Liver (tissue), 9 donors: ENCODE results near the gene SMAD7. TPM values are rescaled to one million over a fixed set of nuclear protein-coding genes. Genes with fewer than 3 reads are reported as not detected.

Experiments used
- DNase-seq: peaks from one replicate; pipeline ENCODE4 v3.0.0-alpha.2; 2017; ENCODE audit warnings: low spot score
- H3K27ac ChIP-seq, 2 donors: one replicate each; pipeline ENCODE4 v1.7.0; 2013; ENCODE audit warnings: inconsistent platforms in 2 of 2, low read length in 2 of 2, control low read depth in 1 of 2, low read depth in 1 of 2, mild to moderate bottlenecking in 1 of 2
- H3K27me3 ChIP-seq, 4 donors: one replicate each; pipeline versions ENCODE4 v1.6.1 to v1.7.0; 2013; ENCODE audit warnings: low read length in 3 of 4, inconsistent platforms in 1 of 4, mild to moderate bottlenecking in 1 of 4, moderate library complexity in 1 of 4; ENCODE audit not compliant: control insufficient read depth in 4 of 4, insufficient read depth in 4 of 4
- H3K36me3 ChIP-seq, 4 donors: one replicate each; pipeline versions ENCODE4 v1.6.1 to v1.7.0; 2013; ENCODE audit warnings: low read length in 3 of 4, mild to moderate bottlenecking in 3 of 4, low read depth in 1 of 4, moderate library complexity in 1 of 4; ENCODE audit not compliant: control insufficient read depth in 4 of 4, insufficient read depth in 3 of 4
- H3K4me1 ChIP-seq, 4 donors: one replicate each; pipeline versions ENCODE4 v1.6.1 to v1.7.0; 2013; ENCODE audit warnings: low read length in 3 of 4, mild to moderate bottlenecking in 3 of 4, moderate library complexity in 1 of 4; ENCODE audit not compliant: control insufficient read depth in 4 of 4, insufficient read depth in 4 of 4
- H3K4me3 ChIP-seq, 3 donors: one replicate each; pipeline versions ENCODE4 v1.6.1 to v1.7.0; 2013; ENCODE audit warnings: low read length in 3 of 3, control low read depth in 1 of 3, low read depth in 1 of 3, mild to moderate bottlenecking in 1 of 3
- H3K9ac ChIP-seq, 2 donors: one replicate each; pipeline ENCODE4 v1.7.0; 2013; ENCODE audit warnings: low read length in 2 of 2, mild to moderate bottlenecking in 2 of 2, moderate library complexity in 2 of 2, control low read depth in 1 of 2, low read depth in 1 of 2
- H3K9me3 ChIP-seq, 4 donors: one replicate each; pipeline versions ENCODE4 v1.6.1 to v1.7.0; 2013; ENCODE audit warnings: low read length in 3 of 4; ENCODE audit not compliant: control insufficient read depth in 4 of 4
- CTCF ChIP-seq: fragments of 150-350 bp; IDR thresholded peaks from 2 replicates; pipeline ENCODE4 v1.5.1; 2017; ENCODE audit warnings: improper control_type of control experiment, low read depth, low read length; ENCODE audit not compliant: missing input control
- EGR1 ChIP-seq, 2 donors: IDR thresholded peaks; 2 replicates each; pipeline ENCODE4 v1.6.1; 2016 to 2018; ENCODE audit warnings: antibody characterized with exemption in 2 of 2, low read depth in 2 of 2
- FOXA1 ChIP-seq: IDR thresholded peaks from 2 replicates; pipeline ENCODE4 v1.6.1; 2016; ENCODE audit warnings: antibody characterized with exemption
- FOXA2 ChIP-seq: IDR thresholded peaks from 2 replicates; pipeline ENCODE4 v1.6.1; 2016; ENCODE audit warnings: antibody characterized with exemption
- GABPA ChIP-seq, 2 donors: IDR thresholded peaks in 1 of 2; conservative IDR thresholded peaks in 1 of 2; 2 replicates each; pipeline ENCODE4 v1.6.1; 2016; ENCODE audit warnings: antibody characterized with exemption in 2 of 2, mild to moderate bottlenecking in 1 of 2, moderate library complexity in 1 of 2
- HNF4A ChIP-seq, 2 donors: conservative IDR thresholded peaks; 2 replicates each; pipeline ENCODE4 v1.6.1; 2016; ENCODE audit warnings: antibody characterized with exemption in 2 of 2, mild to moderate bottlenecking in 2 of 2
- JUND ChIP-seq, 2 donors: IDR thresholded peaks; 2 replicates each; pipeline ENCODE4 v1.6.1; 2016; ENCODE audit warnings: antibody characterized with exemption in 2 of 2
- MAX ChIP-seq: IDR thresholded peaks from 2 replicates; pipeline ENCODE4 v1.6.1; 2016; ENCODE audit warnings: antibody characterized with exemption
- NR2F2 ChIP-seq: IDR thresholded peaks from 2 replicates; pipeline ENCODE4 v1.6.1; 2016; ENCODE audit warnings: antibody characterized with exemption
- RAD21 ChIP-seq, 2 donors: IDR thresholded peaks; 2 replicates each; pipeline ENCODE4 v1.6.1; 2016; ENCODE audit warnings: antibody characterized with exemption in 2 of 2, mild to moderate bottlenecking in 2 of 2
- REST ChIP-seq: IDR thresholded peaks from 2 replicates; pipeline ENCODE4 v1.6.1; 2016; ENCODE audit warnings: antibody characterized with exemption, mild to moderate bottlenecking
- RXRA ChIP-seq, 2 donors: IDR thresholded peaks; 2 replicates each; pipeline ENCODE4 v1.6.1; 2017 to 2018; ENCODE audit warnings: antibody characterized with exemption in 2 of 2, mild to moderate bottlenecking in 1 of 2
- SP1 ChIP-seq: IDR thresholded peaks from 2 replicates; pipeline ENCODE4 v1.6.1; 2018; ENCODE audit warnings: antibody characterized with exemption, mild to moderate bottlenecking
- TAF1 ChIP-seq: conservative IDR thresholded peaks from 2 replicates; pipeline ENCODE4 v1.6.1; 2016; ENCODE audit warnings: antibody characterized with exemption, mild to moderate bottlenecking
- YY1 ChIP-seq: IDR thresholded peaks from 2 replicates; pipeline ENCODE4 v1.6.1; 2016; ENCODE audit warnings: antibody characterized with exemption, mild to moderate bottlenecking
- ZBTB33 ChIP-seq: IDR thresholded peaks from 2 replicates; pipeline ENCODE4 v1.6.1; 2016; ENCODE audit warnings: antibody characterized with exemption
- WGBS: extraction: QIAGEN DNeasy Blood & Tissue Kit; methylation state at CpG from one replicate; pipeline ENCODE4 v1.1.7; 2013; 5-methylcytosine and 5-hydroxymethylcytosine counted together
- polyA plus RNA-seq, 2 donors: library from polyadenylated mRNA; stranded (reverse) in 1 of 2; unstranded in 1 of 2; fragments of 200-250 nt in 1 of 2; fragments of >200 nt in 1 of 2; fragmentation: Nextera tagmentation in 1 of 2; extraction: Ambion mirVana in 1 of 2; gene quantifications; one replicate each; pipeline versions ENCODE4 v1.2.1 to v1.2.3, GENCODE V29; 2013 to 2015
- total RNA-seq, 2 donors: library from RNA; depleted of rRNA; stranded (reverse); fragments of >200 nt; gene quantifications; one replicate each; pipeline ENCODE4 v1.2.3, GENCODE V29; 2014
- donor health status: healthy.
- donor health status: healthy.
- donor health status: healthy.
- donor health status: healthy.
- donor health status: healthy.

The SMAD7 gene
- total and polyA plus RNA-seq, 4 donors, result 3.2 to 11.8 (median 10.1) TPM

GRCh38 chr18:48991319-48991660, 40.5 kb upstream of the SMAD7 start:
- WGBS, result 81% methylated on average over 5 of the region's 5 CpGs
- H3K4me1 ChIP-seq, result no peaks in the 10 kb centered on the region
- H3K27ac ChIP-seq, result no peak overlapping the region
- DNase-seq, result no peak
- no peak overlapping the region for H3K9ac ChIP-seq
- no peaks in the 10 kb centered on the region for H3K9me3 ChIP-seq
- H3K4me3 ChIP-seq, result no peak overlapping the region
- TF ChIP-seq JUND (IDR thresholded peaks at IDR 0.05) (no peak), FOXA2 (no peak), HNF4A (conservative IDR thresholded peaks at IDR 0.05) (no peak), EGR1 (IDR thresholded peaks at IDR 0.05; ENCODE audit: low read depth in 2 of 2) (no peak), RXRA (IDR thresholded peaks at IDR 0.05) (no peak), SP1 (no peak), FOXA1 (no peak), ZBTB33 (no peak), TAF1 (no peak), REST (no peak)
- H3K36me3 ChIP-seq, result no peaks in the 10 kb centered on the region
- H3K27me3 ChIP-seq, result no peaks in the 10 kb centered on the region

GRCh38 chr18:48990481-48991318, 39.9 kb upstream of the SMAD7 start:
- Histone ChIP-seq H3K36me3 (no peaks in the 10 kb centered on the region), H3K4me1 (no peaks in the 10 kb centered on the region), H3K27me3 (no peaks in the 10 kb centered on the region), H3K4me3 (no peak overlapping the region), H3K27ac (no peak overlapping the region), H3K9me3 (no peaks in the 10 kb centered on the region), H3K9ac (no peak overlapping the region)
- 91% methylated on average over 15 of the region's 15 CpGs for WGBS
- DNase-seq, result no peak
- TF ChIP-seq RAD21 (IDR thresholded peaks at IDR 0.05) (no peak), EGR1 (IDR thresholded peaks at IDR 0.05; ENCODE audit: low read depth in 2 of 2) (no peak), FOXA2 (no peak), FOXA1 (no peak), RXRA (IDR thresholded peaks at IDR 0.05) (no peak), NR2F2 (no peak), MAX (no peak), YY1 (no peak), TAF1 (no peak), REST (no peak), SP1 (no peak), JUND (IDR thresholded peaks at IDR 0.05) (no peak), CTCF (no peak), HNF4A (conservative IDR thresholded peaks at IDR 0.05) (no peak), ZBTB33 (no peak), GABPA (IDR thresholded peaks at IDR 0.05 in 1 of 2, conservative IDR thresholded peaks at IDR 0.05 in 1 of 2) (no peak)
